HG02610 (cell line): ENCODE results near the gene KIF16B.
A peak's percentile ranks its signal among the peaks of the same experiment; 100 is the strongest.

ENCODE experiments used
- ATAC-seq: cut with Tn5 transposase; IDR thresholded peaks from one replicate; pipeline ENCODE4 v1.9.1; 2021; ENCODE audit warnings: mild to moderate bottlenecking, moderate library complexity; ENCODE audit not compliant: unreplicated experiment

The KIF16B gene

DNA sequence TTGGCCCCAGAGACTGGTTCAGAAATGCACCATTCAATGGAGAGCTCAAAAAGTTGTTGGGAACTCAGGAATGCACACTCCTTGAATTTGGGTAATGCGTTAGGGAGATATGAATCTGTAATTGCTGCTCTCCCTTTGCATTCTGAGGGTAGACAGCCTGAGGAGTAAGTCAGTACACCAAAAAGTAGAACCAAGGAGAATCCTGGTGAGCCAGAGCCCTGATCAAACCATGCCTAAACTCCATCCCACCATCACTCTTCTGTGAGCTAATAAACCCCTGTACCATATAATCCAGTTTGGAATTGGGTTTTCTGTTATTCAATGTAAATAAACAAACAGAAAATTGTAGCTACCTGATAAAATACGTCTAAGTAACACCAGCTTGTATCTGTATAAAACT lies 90.2 kb downstream of the KIF16B start:
- no peak for ATAC-seq

GRCh38 chr20:16481977-16482376 lies 91.3 kb downstream of the KIF16B start:
- no peak for ATAC-seq

GRCh38 chr20:16479666-16480065 lies 93.6 kb downstream of the KIF16B start:
- ATAC-seq, result no peak

DNA sequence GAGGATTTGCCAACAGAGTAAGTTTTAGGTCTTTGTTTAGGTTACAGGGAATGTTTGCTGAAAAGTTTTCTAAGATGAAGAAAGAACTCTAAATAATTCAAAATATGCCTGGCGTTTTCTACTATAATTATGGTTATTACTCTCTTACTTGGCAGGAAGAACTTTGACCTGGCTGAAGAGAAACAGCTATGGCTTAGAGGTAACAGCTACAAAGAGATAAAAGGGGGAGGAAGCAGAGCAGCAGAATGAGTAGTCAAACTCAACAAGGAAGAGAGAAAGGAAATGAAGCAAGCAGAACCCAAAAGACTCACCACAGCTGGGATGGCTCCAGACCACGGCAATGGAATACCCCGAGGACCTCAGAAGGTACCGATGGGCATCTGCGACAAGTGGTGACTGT lies 95.6 kb downstream of the KIF16B start:
- no peak for ATAC-seq

- ATAC-seq, result peak; percentile 54
These were observed 97.2 kb downstream of the KIF16B start for GRCh38 chr20:16476032-16476431.

DNA sequence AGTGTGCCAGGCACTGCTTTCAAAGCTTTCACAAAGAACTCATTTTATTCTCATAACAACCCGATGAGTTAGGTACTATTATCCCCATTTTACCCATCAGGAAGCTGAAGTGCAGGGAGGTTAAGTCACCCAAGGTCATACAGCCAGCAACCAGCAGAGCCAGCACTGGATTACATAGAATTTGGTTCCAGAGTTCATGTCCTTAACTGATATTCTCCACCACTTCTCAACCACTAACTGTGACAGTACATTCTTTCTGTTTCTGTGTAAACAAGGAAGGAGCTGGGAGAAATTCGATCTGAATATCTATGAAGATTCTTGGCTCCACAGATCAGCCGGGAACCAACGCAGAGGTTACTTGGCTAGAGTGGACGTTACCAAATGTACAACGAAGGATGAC lies 98.0 kb downstream of the KIF16B start:
- ATAC-seq, result no peak

GRCh38 chr20:16474363-16474762 lies 98.9 kb downstream of the KIF16B start:
- no peak for ATAC-seq

DNA sequence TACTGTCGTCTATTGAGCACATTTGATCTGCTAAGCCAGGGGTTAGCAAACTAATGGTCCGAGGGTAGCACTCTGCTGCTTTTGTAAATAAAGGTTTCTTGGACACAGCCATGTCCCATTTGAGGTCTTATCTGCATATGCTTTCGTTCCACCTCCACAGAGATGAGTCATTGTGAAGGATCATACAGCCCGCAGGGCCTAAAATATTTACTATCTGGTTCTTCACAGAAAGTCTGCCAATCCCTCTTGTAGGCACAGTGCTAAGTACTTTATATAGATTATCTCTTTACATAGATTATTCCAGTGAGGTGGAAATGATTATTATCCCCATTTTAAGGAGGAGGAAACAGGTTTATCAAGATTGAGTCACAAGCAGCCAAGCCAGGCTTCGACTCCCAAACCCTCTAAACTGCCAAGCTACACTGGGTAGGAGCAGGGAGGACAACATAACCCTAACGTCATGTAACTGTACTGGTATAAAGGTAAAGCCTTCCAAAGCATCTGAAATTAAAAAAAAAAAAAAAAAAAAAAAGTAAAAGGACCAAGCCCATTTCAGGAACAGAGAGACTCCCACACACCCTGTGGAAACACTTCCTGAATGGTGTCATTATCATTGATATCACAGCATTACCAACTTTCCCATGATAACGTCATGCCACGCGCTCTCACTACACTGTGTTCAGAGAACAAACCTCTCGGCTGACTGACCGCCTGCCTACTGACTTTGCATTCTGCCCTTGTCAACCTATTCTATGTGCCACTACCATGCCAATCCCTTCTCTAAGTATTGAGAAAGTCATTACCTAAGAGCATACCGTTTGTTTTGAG lies 101.0 kb downstream of the KIF16B start:
- ATAC-seq, result no peak

DNA sequence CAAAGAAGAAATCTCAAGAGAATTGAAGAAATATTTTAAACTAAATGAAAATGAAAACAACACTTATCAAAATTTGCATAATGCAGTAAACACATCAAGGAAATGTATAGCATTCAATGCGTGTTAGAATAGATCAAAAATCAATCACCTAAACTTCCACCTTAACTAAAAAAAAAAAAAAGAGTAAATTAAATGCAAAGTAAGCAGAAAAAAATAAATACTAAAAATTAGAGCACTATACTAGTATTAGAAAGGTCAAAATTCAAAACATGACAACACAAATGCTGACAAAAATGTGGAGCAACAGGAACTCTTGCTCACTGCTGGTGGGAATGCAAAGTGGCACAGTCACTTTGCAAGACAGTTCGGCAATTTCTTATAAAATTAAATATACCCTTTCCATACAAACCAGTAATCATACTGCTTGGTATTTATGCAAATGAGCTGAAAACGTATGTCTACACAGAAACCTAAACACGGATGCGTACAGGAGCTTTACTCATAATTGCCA lies 103.8 kb downstream of the KIF16B start:
- no peak for ATAC-seq

- no peak for ATAC-seq
These were observed 110.5 kb downstream of the KIF16B start for GRCh38 chr20:16462711-16463110.

GRCh38 chr20:16459019-16459700 lies 114.1 kb downstream of the KIF16B start:
- ATAC-seq, result no peak

- ATAC-seq, result no peak
These were observed 115.7 kb downstream of the KIF16B start for GRCh38 chr20:16457514-16457913.

DNA sequence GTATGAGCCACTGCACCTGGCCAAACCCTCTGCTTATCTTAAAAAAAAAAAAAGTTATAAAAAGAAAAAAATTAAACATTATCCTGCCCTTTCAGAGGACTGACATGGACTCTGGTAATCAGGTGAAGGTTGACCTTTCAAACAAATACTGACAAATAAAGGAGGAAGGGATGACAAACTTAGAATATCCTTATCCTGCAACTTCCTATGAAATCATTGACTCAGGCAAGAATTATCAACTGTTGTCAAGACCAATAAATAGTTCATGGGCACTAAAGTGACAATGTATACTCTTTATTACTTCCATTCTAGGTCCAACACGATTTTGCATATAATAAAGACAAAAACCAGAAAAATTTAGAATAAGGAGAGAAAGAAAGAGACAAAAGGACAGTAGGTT lies 117.9 kb downstream of the KIF16B start:
- no peak for ATAC-seq

GRCh38 chr20:16451982-16452381 lies 121.3 kb downstream of the KIF16B start:
- ATAC-seq, result no peak

DNA sequence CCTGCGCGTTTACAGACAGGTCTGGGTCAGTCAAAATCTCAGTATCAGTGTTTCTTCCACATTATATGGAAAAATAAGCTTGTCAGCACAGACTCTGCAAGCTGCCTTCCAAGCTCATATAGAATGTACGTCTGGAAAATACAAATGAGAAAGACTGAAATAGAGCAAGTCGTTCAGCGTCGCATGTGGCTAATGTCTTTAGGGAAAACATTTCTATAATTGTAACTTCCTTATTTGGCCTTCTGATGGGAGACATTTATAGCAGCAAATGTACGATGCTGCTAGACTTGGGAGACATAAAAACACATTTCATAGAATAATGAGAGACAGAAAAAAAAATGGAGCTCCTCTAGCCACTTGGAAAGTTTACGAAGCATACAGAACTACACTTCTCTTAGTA lies 122.2 kb downstream of the KIF16B start:
- no peak for ATAC-seq

GRCh38 chr20:16446991-16447390 lies 126.3 kb downstream of the KIF16B start:
- no peak for ATAC-seq

DNA sequence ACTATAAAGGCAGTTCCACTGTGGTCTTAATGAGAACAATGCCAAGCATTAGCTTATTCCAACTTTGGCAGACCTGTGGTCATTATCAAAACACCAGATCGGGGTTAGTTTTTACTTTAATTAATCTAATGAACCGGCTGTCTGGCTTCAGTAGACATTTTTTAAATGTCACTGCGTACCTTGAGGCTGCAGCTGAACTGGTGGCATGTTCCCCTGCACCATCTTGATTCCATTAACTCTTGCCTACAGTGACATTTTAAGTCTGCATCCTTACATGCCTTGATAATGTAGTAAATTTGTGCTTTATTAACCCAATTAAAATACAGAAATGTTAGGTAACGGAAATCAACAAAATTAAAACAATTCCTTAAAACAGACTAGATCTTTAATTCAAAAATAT lies 127.0 kb downstream of the KIF16B start:
- no peak for ATAC-seq

- ATAC-seq, result no peak
These were observed 127.8 kb downstream of the KIF16B start for GRCh38 chr20:16445482-16445881.

GRCh38 chr20:16444057-16444777 lies 129.0 kb downstream of the KIF16B start:
- no peak for ATAC-seq

DNA sequence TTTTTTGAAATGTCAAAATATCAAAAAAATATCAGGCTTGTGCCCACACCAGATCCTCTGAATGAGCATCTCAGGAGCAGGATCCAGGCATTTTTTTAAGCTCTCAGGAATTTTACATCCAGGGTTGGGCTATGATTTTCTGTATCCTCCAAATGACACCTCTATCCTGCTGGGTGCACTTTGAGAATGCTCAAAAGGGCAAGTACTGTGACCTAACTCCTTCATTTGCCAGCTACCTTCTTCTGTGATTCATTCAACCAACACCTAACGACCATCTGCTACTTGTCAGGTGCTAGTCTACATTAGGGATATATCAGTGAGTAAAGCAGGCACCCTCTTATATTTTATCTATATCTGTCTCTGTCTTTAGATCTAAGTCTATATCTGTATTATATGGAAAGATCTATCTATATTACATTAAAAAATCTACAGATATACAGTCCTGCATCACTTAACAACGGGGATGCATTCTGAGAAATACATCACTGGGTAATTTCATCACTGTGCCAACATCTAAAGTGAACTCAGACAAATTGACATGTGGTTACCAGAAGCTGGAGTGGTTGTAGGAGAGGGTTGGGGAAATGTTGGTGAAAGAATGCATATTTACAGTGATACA lies 131.6 kb downstream of the KIF16B start:
- no peak for ATAC-seq

GRCh38 chr20:16440686-16441085 lies 132.6 kb downstream of the KIF16B start:
- no peak for ATAC-seq
